Keratinocyte (primary cell): ENCODE measurements around the gene RANBP10. TPM values are rescaled to one million over a fixed set of nuclear protein-coding genes. Genes with fewer than 3 reads are reported as not detected.

Source experiments
- DNase-seq: peaks from one replicate; pipeline ENCODE4 v3.0.0-alpha.2; 2011; ENCODE audit warnings: low read depth, missing footprints, low spot score
- FAIRE-seq: peaks from 2 replicates; lab custom pipeline; 2011; peaks lifted over from hg19 to GRCh38; lab: Jason Lieb, UNC
- H2AFZ ChIP-seq: 2 replicates; pipeline ENCODE4 v1.6.0; 2012; ENCODE audit warnings: low read length, control low read depth, inconsistent platforms; ENCODE audit not compliant: control insufficient read depth
- H3K27ac ChIP-seq: 2 replicates; pipeline ENCODE4 v1.5.1; 2011; ENCODE audit warnings: low read length; ENCODE audit not compliant: control insufficient read depth, insufficient read depth
- H3K27me3 ChIP-seq: 3 replicates; pipeline ENCODE4 v1.6.0; 2011; ENCODE audit warnings: low read length; ENCODE audit not compliant: control insufficient read depth, insufficient read depth; ENCODE audit errors: extremely low read depth
- H3K36me3 ChIP-seq, 2 experiments: 2 replicates in 1 of 2; 3 replicates in 1 of 2; pipeline ENCODE4 v1.5.1; 2011; ENCODE audit warnings: low read length in 2 of 2, mild to moderate bottlenecking in 1 of 2; ENCODE audit not compliant: control insufficient read depth in 2 of 2, insufficient read depth in 2 of 2; ENCODE audit errors: extremely low read depth in 1 of 2
- H3K4me1 ChIP-seq: 3 replicates; pipeline ENCODE4 v1.5.1; 2011; ENCODE audit warnings: low read length; ENCODE audit not compliant: control insufficient read depth, insufficient read depth; ENCODE audit errors: extremely low read depth
- H3K4me2 ChIP-seq: 3 replicates; pipeline ENCODE4 v1.6.0; 2011; ENCODE audit warnings: low read depth, low read length; ENCODE audit not compliant: control insufficient read depth, insufficient read depth; ENCODE audit errors: extremely low read depth
- H3K4me3 ChIP-seq, 3 experiments: fragments of 200-600 bp in 1 of 3; sonication (generic) in 1 of 3; 2 replicates in 2 of 3; 3 replicates in 1 of 3; pipeline ENCODE4 v1.5.1; 2011 to 2016; ENCODE audit warnings: low read length in 3 of 3, mild to moderate bottlenecking in 3 of 3, control low read depth in 2 of 3, inconsistent platforms in 1 of 3, low read depth in 1 of 3, mixed read lengths in 1 of 3, mixed run types in 1 of 3, moderate library complexity in 1 of 3; ENCODE audit not compliant: control insufficient read depth in 2 of 3, insufficient read depth in 2 of 3; ENCODE audit errors: extremely low read depth in 1 of 3
- H3K79me2 ChIP-seq: 2 replicates; pipeline ENCODE4 v1.6.0; 2012; ENCODE audit warnings: low read length; ENCODE audit not compliant: control insufficient read depth, insufficient read depth
- H3K9ac ChIP-seq: 3 replicates; pipeline ENCODE4 v1.6.0; 2011; ENCODE audit warnings: low read length; ENCODE audit not compliant: control insufficient read depth, insufficient read depth; ENCODE audit errors: extremely low read depth
- H3K9me1 ChIP-seq: 3 replicates; pipeline ENCODE4 v1.6.0; 2011; ENCODE audit warnings: low read length; ENCODE audit not compliant: control insufficient read depth, insufficient read depth; ENCODE audit errors: extremely low read depth
- H3K9me3 ChIP-seq: 2 replicates; pipeline ENCODE4 v1.5.1; 2012; ENCODE audit warnings: low read depth, low read length; ENCODE audit not compliant: control insufficient read depth
- H4K20me1 ChIP-seq: 3 replicates; pipeline ENCODE4 v1.6.0; 2011; ENCODE audit warnings: low read length; ENCODE audit not compliant: control insufficient read depth, insufficient read depth; ENCODE audit errors: extremely low read depth
- CTCF ChIP-seq, 3 experiments: IDR thresholded peaks in 1 of 3; conservative IDR thresholded peaks in 1 of 3; optimal IDR thresholded peaks in 1 of 3; 2 replicates in 2 of 3; 3 replicates in 1 of 3; pipeline versions ENCODE3 to v1.5.1; 2011; ENCODE audit warnings: low read length in 3 of 3, mild to moderate bottlenecking in 3 of 3, moderate library complexity in 2 of 3, control low read depth in 1 of 3, inconsistent platforms in 1 of 3; ENCODE audit not compliant: insufficient read depth in 2 of 3; ENCODE audit errors: extremely low read depth in 1 of 3
- EZH2 ChIP-seq: IDR thresholded peaks from one replicate; pipeline ENCODE4 v1.6.1; 2012; ENCODE audit warnings: inconsistent platforms, mild to moderate bottlenecking, low read length, moderate library complexity
- dilution Hi-C: fragments of 300-500 bp; cut with MboI; formaldehyde crosslinking; loops from one replicate; pipeline ENCODE4 v1.7.0; 2020; ENCODE audit warnings: low sequenced_read_pairs; ENCODE audit not compliant: extremely low pct_ligation_motif_present
- polyA plus RNA-seq, 5 experiments: library from polyadenylated mRNA; depleted of rRNA in 3 of 5; stranded (reverse) in 3 of 5; stranded (forward) in 1 of 5; unstranded in 1 of 5; fragments of >200 nt; gene quantifications; 1 replicate in 1 of 5; 2 replicates in 3 of 5; 3 replicates in 1 of 5; pipeline versions ENCODE4 v1.2.1 to v1.2.3, GENCODE V29; 2011 to 2012; ENCODE audit warnings: missing spikeins in 2 of 5, low read depth in 1 of 5, low replicate concordance in 1 of 5

Gene RANBP10
- polyA plus RNA-seq, 1 donor (not counting 4 experiments of a cell fraction or from before 2014, with no cell fraction given): 9.5 TPM

- peaks cover 3% of the 10 kb centered on the region for H4K20me1 ChIP-seq
Observed at GRCh38 chr16:67709050-67709449, 97.3 kb downstream of the RANBP10 start.

DNA sequence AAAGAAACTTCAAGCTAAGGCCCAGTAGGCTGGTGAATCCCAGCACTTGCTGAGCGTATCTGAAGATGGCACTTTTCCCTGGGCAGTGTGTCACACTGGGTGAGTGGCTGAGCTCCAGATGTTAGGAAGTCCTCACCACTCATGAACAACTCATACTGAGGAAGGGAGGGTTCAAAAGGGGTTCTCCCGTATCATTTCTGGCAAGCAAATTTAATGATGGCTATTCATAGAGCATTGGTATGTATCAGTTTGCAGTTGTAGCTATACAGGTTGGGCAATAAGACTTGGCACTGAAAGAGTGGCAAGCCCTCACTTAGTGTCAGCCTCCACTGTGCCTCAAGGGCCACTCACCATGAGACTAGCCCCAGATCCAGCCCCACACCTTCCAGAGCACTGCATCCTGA is 98.0 kb downstream of the RANBP10 start:
- no peak overlapping the region for H3K9ac ChIP-seq
- dilution Hi-C loops: no loop called here
- H3K4me2 ChIP-seq: no peak overlapping the region
- H3K27ac ChIP-seq: no peak overlapping the region
- H2AFZ ChIP-seq: no peak overlapping the region
- no peak for DNase-seq
- no peak for FAIRE-seq
- TF ChIP-seq CTCF (optimal IDR thresholded peaks at IDR 0.05 in 1 of 3, IDR thresholded peaks at IDR 0.05 in 1 of 3, conservative IDR thresholded peaks at IDR 0.05 in 1 of 3; ENCODE audit: extremely low read depth in 1 of 3, insufficient read depth in 2 of 3, low read length in 3 of 3) (no peak), EZH2 (no peak)
- peaks cover 0 to 4% of the 10 kb centered on the region in 2 experiments for H3K36me3 ChIP-seq
- H3K79me2 ChIP-seq: peaks cover 68% of the 10 kb centered on the region
- H3K4me1 ChIP-seq: peaks cover 9% of the 10 kb centered on the region
- H3K9me1 ChIP-seq: peaks cover 5% of the 10 kb centered on the region
- H3K9me3 ChIP-seq: no peaks in the 10 kb centered on the region
- peaks cover 3% of the 10 kb centered on the region for H4K20me1 ChIP-seq
- H3K4me3 ChIP-seq: no peak overlapping the region
- H3K27me3 ChIP-seq: no peaks in the 10 kb centered on the region

More at GRCh38 chr16:67709050-67709449, 97.3 kb downstream of the RANBP10 start:
- DNase-seq (no peak), FAIRE-seq (no peak)
- Histone ChIP-seq H3K4me3 (no peak overlapping the region), H3K4me1 (peaks cover 9% of the 10 kb centered on the region), H3K27ac (no peak overlapping the region), H3K9me1 (peaks cover 5% of the 10 kb centered on the region), H3K9me3 (no peaks in the 10 kb centered on the region), H3K79me2 (peaks cover 68% of the 10 kb centered on the region), H3K36me3 (peaks cover 0 to 2% of the 10 kb centered on the region in 2 experiments), H3K27me3 (no peaks in the 10 kb centered on the region), H2AFZ (no peak overlapping the region), H3K4me2 (no peak overlapping the region), H3K9ac (no peak overlapping the region)
- TF ChIP-seq EZH2 (no peak), CTCF (optimal IDR thresholded peaks at IDR 0.05 in 1 of 3, IDR thresholded peaks at IDR 0.05 in 1 of 3, conservative IDR thresholded peaks at IDR 0.05 in 1 of 3; ENCODE audit: extremely low read depth in 1 of 3, insufficient read depth in 2 of 3, low read length in 3 of 3) (no peak)
- dilution Hi-C loops: no loop called here
